ENCODE results near the gene POLDIP2. TPM values are rescaled to one million over a fixed set of nuclear protein-coding genes. Genes with fewer than 3 reads are reported as not detected.

POLDIP2 gene
- total RNA-seq, 1 experiment from 2014 or later: 82.8 TPM

- no peak overlapping the region for H3K23ac ChIP-seq (ENCODE audit: insufficient read length, low read depth, low read length)
- H3K56ac ChIP-seq (ENCODE audit: insufficient read length, low read depth, low read length): no peak overlapping the region
- no peak overlapping the region for H4K91ac ChIP-seq (ENCODE audit: insufficient read length, low read depth, low read length)
- H2BK5ac ChIP-seq (ENCODE audit: insufficient read length, low read length): no peak overlapping the region
- no peak for TF ChIP-seq CTCF (conservative IDR thresholded peaks at IDR 0.05)
- no peak overlapping the region for H3T11ph ChIP-seq (ENCODE audit: low read length)
- no peak overlapping the region for H4K8ac ChIP-seq (replicated peaks; ENCODE audit: insufficient read length, low read depth, low read length)
- no peaks in the 10 kb centered on the region for H3K9me3 ChIP-seq (ENCODE audit: control insufficient read depth, low read depth, low read length)
- H3K4me3 Mint-ChIP-seq: peak overlapping the region in 1 of 2 experiments; percentile 60; a peak in 1 of 5 replicates
- WGBS (ENCODE audit: extremely low coverage, insufficient read length, low lambda C conversion rate): no CpG with 5 or more reads among the region's 6 CpGs
- no peak overlapping the region for H3K9ac ChIP-seq (ENCODE audit: extremely low read depth, insufficient read length, low read length)
- H3K36me3 Mint-ChIP-seq (ENCODE audit: insufficient read depth in 1 of 3, low read depth in 3 of 3): peaks cover 0 to 13% (median 5%) of the 10 kb centered on the region in 3 experiments; a peak in 2 of 7 replicates
- no peak overlapping the region for H3K27ac ChIP-seq (ENCODE audit: insufficient read length, low read depth, low read length)
- H3K79me1 ChIP-seq (ENCODE audit: insufficient read depth, low read depth, low read length, poor library complexity, severe bottlenecking): no peaks in the 10 kb centered on the region
- H3K14ac ChIP-seq (ENCODE audit: insufficient read depth, low read length): no peak overlapping the region
- no peak overlapping the region for H4K5ac ChIP-seq (ENCODE audit: insufficient read length, low read depth, low read length)
- H3K27me3 Mint-ChIP-seq (ENCODE audit: low read depth): peaks cover 77% of the 10 kb centered on the region
- peaks cover 9% of the 10 kb centered on the region for H3K23me2 ChIP-seq (ENCODE audit: insufficient read length, low read depth, low read length, poor library complexity, severe bottlenecking)
- no peaks in the 10 kb centered on the region; the same call in 1 of the 2 replicates for H3K27me3 ChIP-seq (ENCODE audit: insufficient read depth, low read length)
- H3K4me2 ChIP-seq (ENCODE audit: insufficient read depth, insufficient read length, low read length): no peak overlapping the region
- H2BK12ac ChIP-seq (ENCODE audit: insufficient read length, low read depth, low read length): no peak overlapping the region
- no peaks in the 10 kb centered on the region for H3K79me2 ChIP-seq (ENCODE audit: insufficient read depth, low read length)
- H3K27ac Mint-ChIP-seq: no peak overlapping the region
- no peak overlapping the region for H3K18ac ChIP-seq (ENCODE audit: insufficient read length, low read depth, low read length)
- H2BK120ac ChIP-seq (ENCODE audit: low read depth, low read length, poor library complexity, severe bottlenecking): no peak overlapping the region
- no peak overlapping the region for H2AFZ ChIP-seq (ENCODE audit: low read length)
- no peak overlapping the region for H3K4ac ChIP-seq (ENCODE audit: low read depth, low read length)
- no peak overlapping the region for H2BK20ac ChIP-seq (ENCODE audit: low read depth, low read length, poor library complexity, severe bottlenecking)
- H3K4me1 Mint-ChIP-seq: peaks cover 52% of the 10 kb centered on the region in 2 experiments
- no peak for DNase-seq
- no peak overlapping the region for H2BK15ac ChIP-seq (ENCODE audit: low read depth, low read length)
- no peak overlapping the region for H2AK5ac ChIP-seq (ENCODE audit: insufficient read length, low read length)
- no peaks in the 10 kb centered on the region for H3K9me3 Mint-ChIP-seq
- H3K4me1 ChIP-seq (ENCODE audit: insufficient read depth, low read length): peaks cover 10% of the 10 kb centered on the region; the same call in 1 of the 2 replicates
- no peaks in the 10 kb centered on the region for H4K20me1 ChIP-seq (ENCODE audit: control insufficient read depth, insufficient read depth, insufficient read length)
These were observed 45.5 kb upstream of the POLDIP2 start for GRCh38 chr17:28402844-28403243.
